C4-2B (cell line): Measurements from ENCODE around the gene ZNF674.

Experiments
- ZFX ChIP-seq: fragments of 450-650 bp; IDR thresholded peaks from 2 replicates; pipeline ENCODE4 v1.6.1; 2017
- TF ChIP-seq, protein P1 (sequence below): fragments of 450-650 bp; conservative IDR thresholded peaks from 2 replicates; pipeline ENCODE4 v1.5.1; 2017; ENCODE audit warnings: mild to moderate bottlenecking

DNA sequence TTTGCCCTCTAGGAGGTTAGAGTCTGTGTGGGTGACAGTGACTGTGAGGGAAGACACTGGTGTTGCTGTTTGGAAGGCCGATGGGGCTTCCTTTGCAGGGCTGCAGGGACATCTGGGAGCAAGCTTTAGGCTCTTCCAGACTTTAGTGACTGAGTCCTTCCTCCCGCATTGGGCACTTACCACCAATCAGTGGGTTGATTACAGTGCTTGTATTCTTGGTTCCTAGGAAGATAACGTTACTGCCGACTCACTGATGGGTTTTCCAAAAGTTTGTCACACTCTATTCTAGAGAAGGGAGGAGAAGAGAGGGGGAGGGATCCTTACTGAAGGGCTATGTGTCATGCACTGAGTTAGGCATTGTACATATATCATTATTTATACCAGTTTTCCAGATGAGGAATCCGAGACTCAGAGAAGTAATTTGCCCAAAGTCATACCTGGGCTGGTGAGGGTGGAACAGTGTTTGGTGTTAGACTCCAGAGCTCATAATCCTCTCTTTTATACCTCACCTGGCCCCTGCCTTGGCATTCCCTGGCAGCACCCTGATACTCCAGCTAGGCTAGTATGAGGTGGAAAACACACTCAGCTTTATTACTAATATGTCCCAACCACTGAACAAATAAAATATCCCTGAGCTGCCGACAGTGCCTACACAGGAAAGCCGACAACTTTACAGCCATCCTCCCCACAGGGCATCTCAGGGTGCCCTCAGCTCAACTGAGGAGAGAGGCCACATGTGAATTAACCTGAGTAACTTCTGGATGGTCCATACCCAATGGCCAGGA lies 32.2 kb upstream of the ZNF674 start:
- TF ChIP-seq, protein P1, sequence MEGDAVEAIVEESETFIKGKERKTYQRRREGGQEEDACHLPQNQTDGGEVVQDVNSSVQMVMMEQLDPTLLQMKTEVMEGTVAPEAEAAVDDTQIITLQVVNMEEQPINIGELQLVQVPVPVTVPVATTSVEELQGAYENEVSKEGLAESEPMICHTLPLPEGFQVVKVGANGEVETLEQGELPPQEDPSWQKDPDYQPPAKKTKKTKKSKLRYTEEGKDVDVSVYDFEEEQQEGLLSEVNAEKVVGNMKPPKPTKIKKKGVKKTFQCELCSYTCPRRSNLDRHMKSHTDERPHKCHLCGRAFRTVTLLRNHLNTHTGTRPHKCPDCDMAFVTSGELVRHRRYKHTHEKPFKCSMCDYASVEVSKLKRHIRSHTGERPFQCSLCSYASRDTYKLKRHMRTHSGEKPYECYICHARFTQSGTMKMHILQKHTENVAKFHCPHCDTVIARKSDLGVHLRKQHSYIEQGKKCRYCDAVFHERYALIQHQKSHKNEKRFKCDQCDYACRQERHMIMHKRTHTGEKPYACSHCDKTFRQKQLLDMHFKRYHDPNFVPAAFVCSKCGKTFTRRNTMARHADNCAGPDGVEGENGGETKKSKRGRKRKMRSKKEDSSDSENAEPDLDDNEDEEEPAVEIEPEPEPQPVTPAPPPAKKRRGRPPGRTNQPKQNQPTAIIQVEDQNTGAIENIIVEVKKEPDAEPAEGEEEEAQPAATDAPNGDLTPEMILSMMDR: no peak
- TF ChIP-seq ZFX: no peak
